GM12878 (cell line): ENCODE data around the gene ABCA4. TPM values are rescaled to one million over a fixed set of nuclear protein-coding genes. Genes with fewer than 3 reads are reported as not detected.

ENCODE experiments used
- ATAC-seq: fragments of 200-7000 bp; cut with Tn5 transposase; 3 replicates; pipeline ENCODE4 v1.9.1; 2020; ENCODE audit warnings: mild to moderate bottlenecking, moderate library complexity
- BruUV-seq: library from RNA; stranded (reverse); fragments of 400-500 nt; replicated peaks from 2 replicates; lab custom pipeline; 2021; lab: Mats Ljungman, UMichigan
- CTCF ChIA-PET: fragments of 300-600 bp; sonication (Branson Sonifier 250); formaldehyde crosslinking; extraction: SDS; loops from one replicate; lab custom pipeline; 2021; ENCODE audit warnings: inconsistent platforms; lab: Yijun Ruan, JAX
- POLR2A ChIA-PET: fragments of 350-600 bp; formaldehyde crosslinking; extraction: SDS; loops from one replicate; lab custom pipeline; 2021; ENCODE audit warnings: inconsistent platforms; lab: Charles Lee
- RAD21 ChIA-PET: fragments of 300-600 bp; sonication (Branson Sonifier 250); formaldehyde crosslinking; loops from one replicate; lab custom pipeline; 2023; ENCODE audit warnings: antibody characterized with exemption; ENCODE audit not compliant: unreplicated experiment; lab: Charles Lee
- SMC1A ChIA-PET: fragments of 300-600 bp; sonication (Branson Sonifier 250); formaldehyde crosslinking; loops from one replicate; lab custom pipeline; 2023; ENCODE audit not compliant: unreplicated experiment, uncharacterized antibody; lab: Charles Lee
- DNase-seq: peaks from one replicate; pipeline ENCODE4 v3.0.0-alpha.2; 2011; ENCODE audit warnings: low read depth, low spot score
- FAIRE-seq: peaks from 3 replicates; lab custom pipeline; 2011; peaks lifted over from hg19 to GRCh38; lab: Jason Lieb, UNC
- H2AFZ ChIP-seq: 2 replicates; pipeline ENCODE4 v1.6.0; 2011; ENCODE audit warnings: low read depth, low read length, control low read depth; ENCODE audit not compliant: control insufficient read depth
- H3K27ac ChIP-seq: 2 replicates; pipeline ENCODE4 v1.5.1; 2011; ENCODE audit warnings: control low read depth; ENCODE audit not compliant: control insufficient read depth, insufficient read depth
- H3K27me3 ChIP-seq, 2 experiments: replicated peaks in 1 of 2; 2 replicates each; pipeline versions ENCODE4 v1.6.0 to v1.6.1; 2011; ENCODE audit warnings: low read length in 1 of 2; ENCODE audit not compliant: control insufficient read depth in 2 of 2, insufficient read depth in 2 of 2
- H3K36me3 ChIP-seq, 2 experiments: 2 replicates each; pipeline ENCODE4 v1.5.1; 2011; ENCODE audit warnings: low read length in 1 of 2; ENCODE audit not compliant: control insufficient read depth in 2 of 2, insufficient read depth in 2 of 2
- H3K4me1 ChIP-seq: 2 replicates; pipeline ENCODE4 v1.6.1; 2011; ENCODE audit warnings: mild to moderate bottlenecking, low read length, moderate library complexity, mixed read lengths; ENCODE audit not compliant: control insufficient read depth, insufficient read depth
- H3K4me2 ChIP-seq: 2 replicates; pipeline ENCODE4 v1.6.0; 2011; ENCODE audit warnings: control low read depth; ENCODE audit not compliant: control insufficient read depth, insufficient read depth
- H3K4me3 ChIP-seq: fragments of 200-600 bp; sonication (generic); 2 replicates; pipeline ENCODE4 v1.5.1; 2016
- H3K79me2 ChIP-seq: 2 replicates; pipeline ENCODE4 v1.6.0; 2011; ENCODE audit warnings: low read length; ENCODE audit not compliant: control insufficient read depth, insufficient read depth
- H3K9ac ChIP-seq: 2 replicates; pipeline ENCODE4 v1.8.0; 2011; ENCODE audit warnings: low read length, control low read depth, mixed read lengths; ENCODE audit not compliant: control insufficient read depth, insufficient read depth
- H3K9me3 ChIP-seq: replicated peaks from 3 replicates; pipeline ENCODE4 v1.5.1; 2011; ENCODE audit warnings: mild to moderate bottlenecking, low read length; ENCODE audit not compliant: control insufficient read depth, insufficient read depth
- H4K20me1 ChIP-seq: 2 replicates; pipeline ENCODE4 v1.6.0; 2011; ENCODE audit not compliant: control insufficient read depth, insufficient read depth
- ATF7 ChIP-seq: fragments of 450-650 bp; IDR thresholded peaks from 2 replicates; pipeline ENCODE4 v1.6.1; 2016; ENCODE audit warnings: low read depth, mild to moderate bottlenecking
- BRCA1 ChIP-seq: IDR thresholded peaks from 2 replicates; pipeline ENCODE4 v1.6.1; 2011; ENCODE audit warnings: low read depth, low read length, improper control_type of control experiment
- GATAD2B ChIP-seq: fragments of 450-650 bp; conservative IDR thresholded peaks from 2 replicates; pipeline ENCODE4 v1.6.1; 2017; ENCODE audit warnings: low read depth, mild to moderate bottlenecking, moderate library complexity
- IRF4 ChIP-seq: IDR thresholded peaks from 2 replicates; pipeline ENCODE4 v1.6.1; 2011; ENCODE audit warnings: low read depth, low read length
- MYB ChIP-seq: fragments of 150-350 bp; IDR thresholded peaks from 2 replicates; pipeline ENCODE4 v1.6.1; 2014; ENCODE audit warnings: mild to moderate bottlenecking, low read depth, low read length, borderline replicate concordance
- NFYA ChIP-seq: IDR thresholded peaks from 2 replicates; pipeline ENCODE4 v1.6.1; 2011; ENCODE audit warnings: low read depth, mild to moderate bottlenecking, low read length, improper control_type of control experiment, borderline replicate concordance
- NKRF ChIP-seq: fragments of 450-650 bp; conservative IDR thresholded peaks from 2 replicates; pipeline ENCODE4 v1.6.1; 2017; ENCODE audit warnings: mild to moderate bottlenecking, moderate library complexity
- RAD21 ChIP-seq: IDR thresholded peaks from 2 replicates; pipeline ENCODE4 v1.6.1; 2011; ENCODE audit warnings: mild to moderate bottlenecking, low read depth, low read length, moderate library complexity; ENCODE audit not compliant: insufficient read depth
- SPI1 ChIP-seq: IDR thresholded peaks from 2 replicates; pipeline ENCODE4 v1.6.1; 2011; ENCODE audit warnings: low read depth, mild to moderate bottlenecking, low read length, moderate library complexity, borderline replicate concordance; ENCODE audit not compliant: insufficient read depth
- STAT1 ChIP-seq: fragments of 450-650 bp; conservative IDR thresholded peaks from 2 replicates; pipeline ENCODE4 v1.6.1; 2014; ENCODE audit warnings: antibody characterized with exemption, mild to moderate bottlenecking
- ZNF207 ChIP-seq: fragments of 450-650 bp; IDR thresholded peaks from 2 replicates; pipeline ENCODE4 v1.6.1; 2014; ENCODE audit warnings: antibody characterized with exemption, mild to moderate bottlenecking, borderline replicate concordance
- ZNF24 ChIP-seq: fragments of 450-650 bp; IDR thresholded peaks from 2 replicates; pipeline ENCODE4 v1.6.1; 2017; ENCODE audit warnings: antibody characterized with exemption, mild to moderate bottlenecking
- ZNF274 ChIP-seq: IDR thresholded peaks from one replicate; pipeline ENCODE4 v1.8.0; 2011; ENCODE audit not compliant: insufficient read length, insufficient read depth
- ZNF384 ChIP-seq: IDR thresholded peaks from 2 replicates; pipeline ENCODE4 v1.6.1; 2012; ENCODE audit warnings: low read depth, mild to moderate bottlenecking, low read length, improper control_type of control experiment, borderline replicate concordance
- WGBS: methylation state at CpG from one replicate; pipeline ENCODE4 v1.1.6; 2016; ENCODE audit warnings: low lambda C conversion rate; ENCODE audit not compliant: insufficient replicate concordance, insufficient coverage; ENCODE audit errors: missing lambda C conversion rate; 5-methylcytosine and 5-hydroxymethylcytosine counted together
- in situ Hi-C: fragments of 300-500 bp; cut with MboI; formaldehyde crosslinking; loops from 9 replicates; pipeline ENCODE4 v1.14.3; 2018; ENCODE audit warnings: mixed read lengths
- intact Hi-C: fragments of 100-400 bp; cut with micrococcal nuclease; formaldehyde crosslinking; loops from one replicate; pipeline ENCODE4 v1.14.2; 2022; ENCODE audit not compliant: unreplicated experiment
- polyA plus RNA-seq, 11 experiments: library from polyadenylated mRNA; depleted of rRNA in 4 of 11; unstranded in 6 of 11; stranded (reverse) in 5 of 11; fragments of >200 nt; fragmentation: Nextera tagmentation in 4 of 11; fragmentation: Illumina TruSeq in 1 of 11; extraction: Ambion mirVana in 4 of 11; extraction: Trizol in 1 of 11; gene quantifications; 1 replicate in 1 of 11; 2 replicates in 10 of 11; pipeline versions ENCODE4 v1.2.1 to v1.2.3, GENCODE V29; 2011 to 2016; ENCODE audit warnings: inconsistent platforms in 2 of 11, missing spikeins in 2 of 11, low read depth in 1 of 11
- total RNA-seq, 4 experiments: library from RNA; depleted of rRNA in 3 of 4; stranded (reverse); fragments of >200 nt in 3 of 4; fragmentation: Illumina TruSeq in 1 of 4; extraction: Trizol in 1 of 4; gene quantifications; 2 replicates each; pipeline versions ENCODE4 v1.2.1 to v1.2.3, GENCODE V29; 2013 to 2021

The ABCA4 gene
- total and polyA plus RNA-seq, 10 of the 15 experiments (the other 5 are each of a cell fraction or from before 2014, with no cell fraction given) = 0.03 to 0.28 (median 0.11) TPM; not detected in 3

GRCh38 chr1:94047949-94048348, 73.0 kb downstream of the ABCA4 start:
- Histone ChIP-seq H3K4me1 (no peaks in the 10 kb centered on the region), H2AFZ (no peak overlapping the region), H3K9me3 (no peaks in the 10 kb centered on the region), H3K9ac (no peak overlapping the region), H3K4me2 (no peak overlapping the region), H3K36me3 (no peaks in the 10 kb centered on the region), H3K79me2 (no peaks in the 10 kb centered on the region), H3K4me3 (no peak overlapping the region), H4K20me1 (no peaks in the 10 kb centered on the region), H3K27ac (no peak overlapping the region), H3K27me3 (no peaks in the 10 kb centered on the region; a peak in 1 of 4 replicates)
- WGBS = 50% methylated on average over 2 of the region's 2 CpGs
- in situ Hi-C loops (no loop called here), intact Hi-C loops (no loop called here)
- RAD21 ChIA-PET = no interaction called here
- ATAC-seq = no peak
- no peak for FAIRE-seq
- POLR2A ChIA-PET = no interaction called here
- CTCF ChIA-PET = interaction anchor here (2.0 to 6.3 kb wide), 3 partner anchors 9 to 287 kb away, joined by 7 to 50 read pairs (median 11); no protein-coding TSS in a partner anchor
- no peak for DNase-seq
- no TSS peak for BruUV-seq
- no peak for TF ChIP-seq NKRF
- no peak for TF ChIP-seq IRF4
- no peak for TF ChIP-seq ZNF207
- TF ChIP-seq ZNF274 = no peak
- TF ChIP-seq MYB = no peak
- TF ChIP-seq ATF7 = no peak
- TF ChIP-seq NFYA = no peak
- no peak for TF ChIP-seq ZNF24
- TF ChIP-seq SPI1 = no peak
- TF ChIP-seq GATAD2B = no peak
- TF ChIP-seq BRCA1 = no peak
- TF ChIP-seq RAD21 = no peak
- TF ChIP-seq STAT1 = no peak
- TF ChIP-seq ZNF384 = no peak
- SMC1A ChIA-PET = interaction anchor here (0.7 to 2.9 kb wide), 2 partner anchors 14 to 288 kb away, joined by 3 to 10 read pairs; no protein-coding TSS in a partner anchor
